K562 (cell line): ENCODE measurements around the gene ELF5. TPM values are rescaled to one million over a fixed set of nuclear protein-coding genes. Genes with fewer than 3 reads are reported as not detected.

ENCODE experiments used
- KDM2B ChIP-seq: fragments of 250-450 bp; sonication (Bioruptor Pico); IDR thresholded peaks from 2 replicates; pipeline ENCODE4 v1.8.0; 2021; ENCODE audit warnings: mild to moderate bottlenecking, moderate library complexity
- LARP7 ChIP-seq: fragments of 450-650 bp; IDR thresholded peaks from 2 replicates; pipeline ENCODE4 v1.6.1; 2016
- RBM25 ChIP-seq: fragments of 200-400 bp; formaldehyde crosslinking; IDR thresholded peaks from 2 replicates; pipeline ENCODE4 v1.6.1; 2018; ENCODE audit warnings: low read length, low read depth, moderate library complexity; ENCODE audit not compliant: severe bottlenecking
- ZKSCAN1 ChIP-seq: fragments of 150-350 bp; IDR thresholded peaks from 2 replicates; pipeline ENCODE4 v1.6.1; 2016; ENCODE audit warnings: low read depth, low read length
- ZNF140 ChIP-seq: fragments of 250-450 bp; sonication (Bioruptor Pico); IDR thresholded peaks from 2 replicates; pipeline ENCODE4 v1.8.0; 2021; ENCODE audit warnings: moderate library complexity, mild to moderate bottlenecking, inconsistent platforms
- ZNF24 ChIP-seq: fragments of 450-650 bp; IDR thresholded peaks from 2 replicates; pipeline ENCODE4 v1.6.1; 2016
- ZNF75A ChIP-seq: fragments of 450-650 bp; formaldehyde crosslinking; IDR thresholded peaks from 2 replicates; pipeline ENCODE4 v1.4.0; 2020; ENCODE audit warnings: mild to moderate bottlenecking
- polyA plus RNA-seq, 8 experiments: library from polyadenylated mRNA; depleted of rRNA in 4 of 8; stranded (reverse) in 5 of 8; unstranded in 3 of 8; fragments of >200 nt; fragmentation: Nextera tagmentation in 2 of 8; fragmentation: Illumina TruSeq in 1 of 8; extraction: Ambion mirVana in 2 of 8; extraction: Trizol in 1 of 8; gene quantifications; 2 replicates each; pipeline versions ENCODE4 v1.2.1 to v1.2.3, GENCODE V29; 2011 to 2014; ENCODE audit warnings: inconsistent platforms in 1 of 8, missing spikeins in 1 of 8
- total RNA-seq, 7 experiments: library from RNA; depleted of rRNA in 6 of 7; stranded (reverse); fragments of >200 nt in 6 of 7; fragmentation: Illumina TruSeq in 2 of 7; extraction: Trizol in 2 of 7; gene quantifications; 2 replicates each; pipeline versions ENCODE4 v1.2.1 to v1.2.3, GENCODE V29; 2011 to 2021; ENCODE audit warnings: low replicate concordance in 1 of 7
- TF ChIP-seq, protein P1 (sequence below): fragments of 250-450 bp; sonication (Bioruptor Pico); IDR thresholded peaks from 2 replicates; pipeline ENCODE4 v1.4.0; 2020; ENCODE audit warnings: mild to moderate bottlenecking, moderate library complexity, borderline replicate concordance
- TF ChIP-seq, protein P2 (sequence below): sonication (generic); formaldehyde crosslinking; IDR thresholded peaks from 2 replicates; pipeline ENCODE4 v1.5.0; 2020; ENCODE audit warnings: missing genetic modification reagents
- TF ChIP-seq, protein P3 (sequence below): sonication (generic); formaldehyde crosslinking; IDR thresholded peaks from 2 replicates; pipeline ENCODE4 v1.4.0; 2020; ENCODE audit warnings: mild to moderate bottlenecking, missing genetic modification reagents
- TF ChIP-seq, protein P4 (sequence below): fragments of 450-650 bp; formaldehyde crosslinking; IDR thresholded peaks from 2 replicates; pipeline ENCODE4 v1.4.0; 2020; ENCODE audit warnings: mild to moderate bottlenecking, moderate library complexity
- TF ChIP-seq, protein P5 (sequence below): fragments of 250-450 bp; sonication (Bioruptor Pico); IDR thresholded peaks from 2 replicates; pipeline ENCODE4 v1.5.1; 2021; ENCODE audit warnings: mild to moderate bottlenecking
- TF ChIP-seq, protein P6 (sequence below): fragments of 250-450 bp; sonication (Bioruptor Pico); IDR thresholded peaks from 2 replicates; pipeline ENCODE4 v1.4.0; 2020; ENCODE audit warnings: mild to moderate bottlenecking, moderate library complexity

ELF5 gene
- total and polyA plus RNA-seq, 9 of the 15 experiments (the other 6 are each of a cell fraction or from before 2014, with no cell fraction given) = not detected

DNA sequence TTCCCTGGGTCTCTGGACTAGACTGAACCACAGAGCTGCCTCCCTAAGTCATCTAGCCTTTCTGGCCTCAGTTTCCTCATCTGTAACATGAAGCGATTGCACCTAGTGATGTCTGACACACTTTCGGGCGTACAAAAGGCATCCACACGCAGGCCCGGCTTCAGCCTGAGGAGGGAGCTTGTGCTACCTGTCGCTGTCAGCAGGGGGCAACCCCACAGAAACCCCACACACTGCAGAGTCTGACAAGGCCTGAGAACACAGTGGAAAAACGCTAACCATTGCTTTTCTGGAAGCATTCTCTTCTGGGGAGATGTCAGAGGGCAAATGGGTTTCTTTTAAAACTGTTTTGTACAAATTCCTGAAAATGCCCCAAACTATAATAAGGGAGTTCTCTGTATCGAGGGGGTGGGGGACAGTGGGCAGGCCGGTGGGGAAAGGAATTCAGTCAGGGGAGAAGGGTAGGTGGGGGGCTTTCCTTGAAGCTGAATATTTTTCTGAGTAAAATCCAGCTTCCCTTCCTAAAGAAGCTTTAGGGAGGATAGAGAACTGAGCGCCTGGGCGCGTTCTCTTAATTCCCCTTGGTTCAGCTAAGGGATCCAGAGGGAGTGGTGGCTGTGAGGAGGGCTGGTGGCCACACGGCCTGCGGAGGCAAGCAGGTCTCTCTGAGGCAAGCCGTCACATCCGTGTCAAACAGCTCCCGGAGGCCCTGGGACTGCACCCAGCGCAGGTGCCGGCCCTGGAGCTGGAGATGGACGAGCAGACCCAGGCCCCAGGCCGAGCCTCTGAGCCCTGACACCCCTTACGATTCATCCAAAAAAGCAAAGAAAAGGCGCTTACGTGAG lies 533 bp downstream of the ELF5 start (continued):
- TF ChIP-seq, protein P1, sequence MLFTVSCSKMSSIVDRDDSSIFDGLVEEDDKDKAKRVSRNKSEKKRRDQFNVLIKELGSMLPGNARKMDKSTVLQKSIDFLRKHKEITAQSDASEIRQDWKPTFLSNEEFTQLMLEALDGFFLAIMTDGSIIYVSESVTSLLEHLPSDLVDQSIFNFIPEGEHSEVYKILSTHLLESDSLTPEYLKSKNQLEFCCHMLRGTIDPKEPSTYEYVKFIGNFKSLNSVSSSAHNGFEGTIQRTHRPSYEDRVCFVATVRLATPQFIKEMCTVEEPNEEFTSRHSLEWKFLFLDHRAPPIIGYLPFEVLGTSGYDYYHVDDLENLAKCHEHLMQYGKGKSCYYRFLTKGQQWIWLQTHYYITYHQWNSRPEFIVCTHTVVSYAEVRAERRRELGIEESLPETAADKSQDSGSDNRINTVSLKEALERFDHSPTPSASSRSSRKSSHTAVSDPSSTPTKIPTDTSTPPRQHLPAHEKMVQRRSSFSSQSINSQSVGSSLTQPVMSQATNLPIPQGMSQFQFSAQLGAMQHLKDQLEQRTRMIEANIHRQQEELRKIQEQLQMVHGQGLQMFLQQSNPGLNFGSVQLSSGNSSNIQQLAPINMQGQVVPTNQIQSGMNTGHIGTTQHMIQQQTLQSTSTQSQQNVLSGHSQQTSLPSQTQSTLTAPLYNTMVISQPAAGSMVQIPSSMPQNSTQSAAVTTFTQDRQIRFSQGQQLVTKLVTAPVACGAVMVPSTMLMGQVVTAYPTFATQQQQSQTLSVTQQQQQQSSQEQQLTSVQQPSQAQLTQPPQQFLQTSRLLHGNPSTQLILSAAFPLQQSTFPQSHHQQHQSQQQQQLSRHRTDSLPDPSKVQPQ (CRISPR knock-in tag) = no peak
- TF ChIP-seq KDM2B (no peak), ZNF24 (no peak), RBM25 (peak; percentile 5), ZKSCAN1 (no peak), ZNF75A (CRISPR knock-in tag) (no peak), LARP7 (no peak), ZNF140 (CRISPR knock-in tag) (no peak)
- TF ChIP-seq, protein P2, sequence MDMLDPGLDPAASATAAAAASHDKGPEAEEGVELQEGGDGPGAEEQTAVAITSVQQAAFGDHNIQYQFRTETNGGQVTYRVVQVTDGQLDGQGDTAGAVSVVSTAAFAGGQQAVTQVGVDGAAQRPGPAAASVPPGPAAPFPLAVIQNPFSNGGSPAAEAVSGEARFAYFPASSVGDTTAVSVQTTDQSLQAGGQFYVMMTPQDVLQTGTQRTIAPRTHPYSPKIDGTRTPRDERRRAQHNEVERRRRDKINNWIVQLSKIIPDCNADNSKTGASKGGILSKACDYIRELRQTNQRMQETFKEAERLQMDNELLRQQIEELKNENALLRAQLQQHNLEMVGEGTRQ (CRISPR knock-in tag) = no peak
- TF ChIP-seq, protein P3, sequence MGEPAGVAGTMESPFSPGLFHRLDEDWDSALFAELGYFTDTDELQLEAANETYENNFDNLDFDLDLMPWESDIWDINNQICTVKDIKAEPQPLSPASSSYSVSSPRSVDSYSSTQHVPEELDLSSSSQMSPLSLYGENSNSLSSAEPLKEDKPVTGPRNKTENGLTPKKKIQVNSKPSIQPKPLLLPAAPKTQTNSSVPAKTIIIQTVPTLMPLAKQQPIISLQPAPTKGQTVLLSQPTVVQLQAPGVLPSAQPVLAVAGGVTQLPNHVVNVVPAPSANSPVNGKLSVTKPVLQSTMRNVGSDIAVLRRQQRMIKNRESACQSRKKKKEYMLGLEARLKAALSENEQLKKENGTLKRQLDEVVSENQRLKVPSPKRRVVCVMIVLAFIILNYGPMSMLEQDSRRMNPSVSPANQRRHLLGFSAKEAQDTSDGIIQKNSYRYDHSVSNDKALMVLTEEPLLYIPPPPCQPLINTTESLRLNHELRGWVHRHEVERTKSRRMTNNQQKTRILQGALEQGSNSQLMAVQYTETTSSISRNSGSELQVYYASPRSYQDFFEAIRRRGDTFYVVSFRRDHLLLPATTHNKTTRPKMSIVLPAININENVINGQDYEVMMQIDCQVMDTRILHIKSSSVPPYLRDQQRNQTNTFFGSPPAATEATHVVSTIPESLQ = no peak
- TF ChIP-seq, protein P4, sequence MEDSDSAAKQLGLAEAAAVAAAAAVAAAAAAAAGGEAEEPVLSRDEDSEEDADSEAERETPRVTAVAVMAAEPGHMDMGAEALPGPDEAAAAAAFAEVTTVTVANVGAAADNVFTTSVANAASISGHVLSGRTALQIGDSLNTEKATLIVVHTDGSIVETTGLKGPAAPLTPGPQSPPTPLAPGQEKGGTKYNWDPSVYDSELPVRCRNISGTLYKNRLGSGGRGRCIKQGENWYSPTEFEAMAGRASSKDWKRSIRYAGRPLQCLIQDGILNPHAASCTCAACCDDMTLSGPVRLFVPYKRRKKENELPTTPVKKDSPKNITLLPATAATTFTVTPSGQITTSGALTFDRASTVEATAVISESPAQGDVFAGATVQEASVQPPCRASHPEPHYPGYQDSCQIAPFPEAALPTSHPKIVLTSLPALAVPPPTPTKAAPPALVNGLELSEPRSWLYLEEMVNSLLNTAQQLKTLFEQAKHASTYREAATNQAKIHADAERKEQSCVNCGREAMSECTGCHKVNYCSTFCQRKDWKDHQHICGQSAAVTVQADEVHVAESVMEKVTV (CRISPR knock-in tag) = 0 out of 2 replicates have a peak, but pooled peaks have one; percentile 10
- TF ChIP-seq, protein P5, sequence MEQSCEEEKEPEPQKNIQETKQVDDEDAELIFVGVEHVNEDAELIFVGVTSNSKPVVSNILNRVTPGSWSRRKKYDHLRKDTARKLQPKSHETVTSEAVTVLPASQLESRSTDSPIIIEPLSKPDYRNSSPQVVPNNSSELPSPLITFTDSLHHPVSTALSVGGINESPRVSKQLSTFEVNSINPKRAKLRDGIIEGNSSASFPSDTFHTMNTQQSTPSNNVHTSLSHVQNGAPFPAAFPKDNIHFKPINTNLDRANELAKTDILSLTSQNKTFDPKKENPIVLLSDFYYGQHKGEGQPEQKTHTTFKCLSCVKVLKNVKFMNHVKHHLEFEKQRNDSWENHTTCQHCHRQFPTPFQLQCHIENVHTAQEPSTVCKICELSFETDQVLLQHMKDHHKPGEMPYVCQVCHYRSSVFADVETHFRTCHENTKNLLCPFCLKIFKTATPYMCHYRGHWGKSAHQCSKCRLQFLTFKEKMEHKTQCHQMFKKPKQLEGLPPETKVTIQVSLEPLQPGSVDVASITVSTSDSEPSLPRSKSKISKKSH (CRISPR knock-in tag) = no peak
- TF ChIP-seq, protein P6, sequence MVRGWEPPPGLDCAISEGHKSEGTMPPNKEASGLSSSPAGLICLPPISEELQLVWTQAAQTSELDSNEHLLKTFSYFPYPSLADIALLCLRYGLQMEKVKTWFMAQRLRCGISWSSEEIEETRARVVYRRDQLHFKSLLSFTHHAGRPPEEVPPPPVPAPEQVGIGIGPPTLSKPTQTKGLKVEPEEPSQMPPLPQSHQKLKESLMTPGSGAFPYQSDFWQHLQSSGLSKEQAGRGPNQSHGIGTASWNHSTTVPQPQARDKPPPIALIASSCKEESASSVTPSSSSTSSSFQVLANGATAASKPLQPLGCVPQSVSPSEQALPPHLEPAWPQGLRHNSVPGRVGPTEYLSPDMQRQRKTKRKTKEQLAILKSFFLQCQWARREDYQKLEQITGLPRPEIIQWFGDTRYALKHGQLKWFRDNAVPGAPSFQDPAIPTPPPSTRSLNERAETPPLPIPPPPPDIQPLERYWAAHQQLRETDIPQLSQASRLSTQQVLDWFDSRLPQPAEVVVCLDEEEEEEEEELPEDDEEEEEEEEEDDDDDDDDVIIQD = no peak
